HG03469 (cell line): ENCODE measurements around the gene KCNH1.

Experiments used
- ATAC-seq: cut with Tn5 transposase; IDR thresholded peaks from one replicate; pipeline ENCODE4 v1.9.1; 2021; ENCODE audit warnings: mild to moderate bottlenecking, moderate library complexity, moderate number of reproducible peaks; ENCODE audit not compliant: unreplicated experiment

Gene KCNH1

GRCh38 chr1:210657806-210658205 lies 476.1 kb downstream of the KCNH1 start:
- no peak for ATAC-seq

GRCh38 chr1:210655511-210655910 lies 478.4 kb downstream of the KCNH1 start:
- ATAC-seq: no peak

- ATAC-seq: no peak
Observed at GRCh38 chr1:210654176-210654981, 479.6 kb downstream of the KCNH1 start.

GRCh38 chr1:210653771-210654170 lies 480.2 kb downstream of the KCNH1 start:
- ATAC-seq: no peak

GRCh38 chr1:210652329-210652954 lies 481.5 kb downstream of the KCNH1 start:
- no peak for ATAC-seq

GRCh38 chr1:210650403-210650802 lies 483.5 kb downstream of the KCNH1 start:
- ATAC-seq: no peak

GRCh38 chr1:210648588-210649269 lies 485.2 kb downstream of the KCNH1 start:
- ATAC-seq: no peak

- ATAC-seq: no peak
Observed at GRCh38 chr1:210647406-210648333, 486.3 kb downstream of the KCNH1 start.

- ATAC-seq: no peak
Observed at GRCh38 chr1:210646258-210646616, 487.7 kb downstream of the KCNH1 start.

GRCh38 chr1:210645582-210646257 lies 488.2 kb downstream of the KCNH1 start:
- no peak for ATAC-seq

GRCh38 chr1:210641582-210641981 lies 492.4 kb downstream of the KCNH1 start:
- ATAC-seq: no peak

- no peak for ATAC-seq
Observed at GRCh38 chr1:210635108-210635507, 498.8 kb downstream of the KCNH1 start.

- no peak for ATAC-seq
Observed at GRCh38 chr1:210633636-210634035, 500.3 kb downstream of the KCNH1 start.

- no peak for ATAC-seq
Observed at GRCh38 chr1:210633140-210633539, 500.8 kb downstream of the KCNH1 start.

- no peak for ATAC-seq
Observed at GRCh38 chr1:210631399-210631798, 502.5 kb downstream of the KCNH1 start.

GRCh38 chr1:210629276-210629675 lies 504.7 kb downstream of the KCNH1 start:
- ATAC-seq: no peak

- no peak for ATAC-seq
Observed at GRCh38 chr1:210627755-210628154, 506.2 kb downstream of the KCNH1 start.
